ENCODE results near the gene CYP2A7.
"Not testable (repeated sequence)": the region's sequence is repeated elsewhere in the genome, so short reads cannot be mapped to it uniquely, and the experiment has no call there.

Gene CYP2A7

DNA sequence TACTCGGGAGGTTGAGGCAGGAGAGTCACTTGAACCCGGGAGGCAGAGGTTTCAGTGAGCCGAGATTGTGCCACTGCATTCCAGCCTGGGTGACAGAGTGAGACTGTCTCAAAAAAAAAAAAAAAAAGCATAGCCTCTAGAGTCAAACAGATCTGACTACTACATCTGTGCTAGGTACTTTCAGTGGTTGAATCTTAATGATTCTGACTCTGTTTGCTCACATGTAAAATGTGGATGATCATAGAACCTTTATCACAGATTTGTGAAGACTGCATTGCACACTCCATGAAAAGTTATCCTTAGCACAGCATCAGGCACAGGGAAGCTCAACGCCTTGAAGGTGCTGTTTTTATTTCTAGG, 49.6 kb downstream of the CYP2A7 start:
- POLR2A ChIA-PET, result interaction anchor here (0.6 to 2.9 kb wide), 12 partner anchors 10 to 432 kb away, joined by 3 to 14 read pairs (median 4); partner anchors contain the start of genes ACTMAP, HNRNPUL1, RAB4B and SNRPA
- H3K9me3 ChIP-seq (ENCODE audit: control insufficient read depth, insufficient read depth, low read depth, low read length); H3K4me3 ChIP-seq (ENCODE audit: low read depth, low read length); H3K36me3 ChIP-seq (ENCODE audit: control insufficient read depth in 2 of 2, insufficient read depth in 1 of 2, low read length in 2 of 2): not testable (repeated sequence)
- peaks cover 26% of the 10 kb centered on the region for H3K4me1 ChIP-seq (ENCODE audit: control insufficient read depth, insufficient read depth, low read length)
- TF ChIP-seq RBAK (tag by site-specific recombination; IDR thresholded peaks at IDR 0.05), result peak; percentile 10; the same call in 1 of the 2 replicates
- 0 out of 2 replicates have a peak, but pooled peaks have one; percentile 7 for TF ChIP-seq ZNF416 (tag by site-specific recombination; IDR thresholded peaks at IDR 0.05)
- 0 out of 2 replicates have a peak, but pooled peaks have one; percentile 8 for TF ChIP-seq YY2 (tag by site-specific recombination; IDR thresholded peaks at IDR 0.05)
- peak overlapping the region; percentile 84 for H3K27ac ChIP-seq (ENCODE audit: extremely low read depth, low read depth, low read length)
- CTCF ChIA-PET, result interaction anchor here (0.7 to 2.5 kb wide), 6 partner anchors 13 to 232 kb away, joined by 4 to 25 read pairs (median 5); no protein-coding TSS in a partner anchor

DNA sequence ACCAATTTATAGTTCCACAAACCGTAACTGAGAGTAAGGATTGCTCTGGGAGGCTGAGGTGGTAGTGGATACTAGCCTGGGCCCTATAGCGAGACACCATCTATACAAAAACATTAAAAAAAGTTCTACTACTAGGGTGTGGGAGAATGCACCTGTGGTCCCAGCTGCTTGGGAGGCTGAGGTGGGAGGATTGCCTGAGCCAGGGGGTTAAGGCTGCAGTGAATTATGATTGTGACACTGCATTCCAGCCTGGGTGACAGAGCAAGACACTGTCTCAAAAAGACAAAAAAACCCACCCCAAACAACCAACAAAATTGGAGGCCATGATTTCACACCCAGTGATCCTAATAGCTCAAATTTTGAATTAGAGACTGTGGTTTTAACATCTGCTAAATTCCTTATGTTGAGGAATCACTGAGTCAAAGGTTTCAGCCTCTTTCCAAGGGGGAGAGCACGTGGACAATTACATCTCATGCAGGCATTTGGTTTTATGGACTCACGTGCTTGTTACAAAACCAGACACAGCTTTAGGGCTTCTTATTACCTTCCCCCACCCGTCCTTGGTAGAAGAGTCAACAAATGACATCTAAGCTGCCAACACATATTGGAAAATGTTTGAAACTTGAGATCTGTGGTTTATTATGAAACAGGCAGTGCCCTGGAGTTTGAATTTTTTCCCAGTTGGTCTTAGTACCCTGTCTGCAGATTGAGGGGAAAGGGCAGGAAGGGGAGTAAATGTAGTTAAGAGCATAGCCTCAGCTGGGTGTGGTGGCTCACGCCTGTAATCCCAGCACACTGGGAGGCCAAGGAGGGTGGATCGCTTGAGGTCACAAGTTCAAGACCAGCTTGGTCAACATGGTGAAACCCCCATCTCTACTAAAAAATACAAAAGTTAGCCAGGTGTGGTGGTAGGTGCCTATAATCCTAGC, 50.3 kb downstream of the CYP2A7 start:
- no peak overlapping the region for H3K4me3 ChIP-seq (ENCODE audit: low read depth, low read length)
- POLR2A ChIA-PET, result interaction anchor here (0.6 to 2.9 kb wide), 14 partner anchors 9 to 433 kb away, joined by 3 to 14 read pairs (median 4); partner anchors contain the start of genes ACTMAP, HNRNPUL1, RAB4B and SNRPA
- CTCF ChIA-PET, result interaction anchor here (0.6 to 2.5 kb wide), 7 partner anchors 12 to 108 kb away, joined by 3 to 25 read pairs (median 4); no protein-coding TSS in a partner anchor
- TF ChIP-seq, protein P1, sequence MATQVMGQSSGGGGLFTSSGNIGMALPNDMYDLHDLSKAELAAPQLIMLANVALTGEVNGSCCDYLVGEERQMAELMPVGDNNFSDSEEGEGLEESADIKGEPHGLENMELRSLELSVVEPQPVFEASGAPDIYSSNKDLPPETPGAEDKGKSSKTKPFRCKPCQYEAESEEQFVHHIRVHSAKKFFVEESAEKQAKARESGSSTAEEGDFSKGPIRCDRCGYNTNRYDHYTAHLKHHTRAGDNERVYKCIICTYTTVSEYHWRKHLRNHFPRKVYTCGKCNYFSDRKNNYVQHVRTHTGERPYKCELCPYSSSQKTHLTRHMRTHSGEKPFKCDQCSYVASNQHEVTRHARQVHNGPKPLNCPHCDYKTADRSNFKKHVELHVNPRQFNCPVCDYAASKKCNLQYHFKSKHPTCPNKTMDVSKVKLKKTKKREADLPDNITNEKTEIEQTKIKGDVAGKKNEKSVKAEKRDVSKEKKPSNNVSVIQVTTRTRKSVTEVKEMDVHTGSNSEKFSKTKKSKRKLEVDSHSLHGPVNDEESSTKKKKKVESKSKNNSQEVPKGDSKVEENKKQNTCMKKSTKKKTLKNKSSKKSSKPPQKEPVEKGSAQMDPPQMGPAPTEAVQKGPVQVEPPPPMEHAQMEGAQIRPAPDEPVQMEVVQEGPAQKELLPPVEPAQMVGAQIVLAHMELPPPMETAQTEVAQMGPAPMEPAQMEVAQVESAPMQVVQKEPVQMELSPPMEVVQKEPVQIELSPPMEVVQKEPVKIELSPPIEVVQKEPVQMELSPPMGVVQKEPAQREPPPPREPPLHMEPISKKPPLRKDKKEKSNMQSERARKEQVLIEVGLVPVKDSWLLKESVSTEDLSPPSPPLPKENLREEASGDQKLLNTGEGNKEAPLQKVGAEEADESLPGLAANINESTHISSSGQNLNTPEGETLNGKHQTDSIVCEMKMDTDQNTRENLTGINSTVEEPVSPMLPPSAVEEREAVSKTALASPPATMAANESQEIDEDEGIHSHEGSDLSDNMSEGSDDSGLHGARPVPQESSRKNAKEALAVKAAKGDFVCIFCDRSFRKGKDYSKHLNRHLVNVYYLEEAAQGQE (tag by site-specific recombination; IDR thresholded peaks at IDR 0.05), result peak; percentile 60
- TF ChIP-seq KLF1 (tag by site-specific recombination; IDR thresholded peaks at IDR 0.05), result peak; percentile 98
- TF ChIP-seq KLF10 (tag by site-specific recombination; IDR thresholded peaks at IDR 0.05), result peak; percentile 92; the same call in 1 of the 2 replicates
- peak; percentile 98 for TF ChIP-seq FEZF1 (tag by site-specific recombination; IDR thresholded peaks at IDR 0.05)
- peak; percentile 75 for TF ChIP-seq ZNF76 (tag by site-specific recombination; IDR thresholded peaks at IDR 0.05; ENCODE audit: borderline replicate concordance, low read depth)
- 0 out of 2 replicates have a peak, but pooled peaks have one; percentile 23 for TF ChIP-seq ZNF623 (tag by site-specific recombination; IDR thresholded peaks at IDR 0.05)
- TF ChIP-seq BCL11A (tag by site-specific recombination; IDR thresholded peaks at IDR 0.05; ENCODE audit: low read depth), result peak; percentile 98
- TF ChIP-seq ZNF23 (tag by site-specific recombination; IDR thresholded peaks at IDR 0.05; ENCODE audit: borderline replicate concordance), result no peak
- TF ChIP-seq ZNF354C (tag by site-specific recombination; IDR thresholded peaks at IDR 0.05; ENCODE audit: borderline replicate concordance, low read depth), result peak; percentile 69; the same call in 1 of the 2 replicates
- peak; percentile 98 for TF ChIP-seq ZNF501 (tag by site-specific recombination; IDR thresholded peaks at IDR 0.05)
- peak; percentile 95 for TF ChIP-seq SCRT2 (tag by site-specific recombination; IDR thresholded peaks at IDR 0.05)
- TF ChIP-seq ZNF561 (tag by site-specific recombination; IDR thresholded peaks at IDR 0.05; ENCODE audit: borderline replicate concordance), result peak; percentile 98
- peak; percentile 71 for TF ChIP-seq EGR2 (tag by site-specific recombination; IDR thresholded peaks at IDR 0.05; ENCODE audit: low read depth)
- TF ChIP-seq KLF16 (tag by site-specific recombination; IDR thresholded peaks at IDR 0.05), result peak; percentile 54; the same call in 1 of the 2 replicates
- TF ChIP-seq SP7 (tag by site-specific recombination; IDR thresholded peaks at IDR 0.05), result peak; percentile 99
- peak; percentile 68; the same call in 1 of the 2 replicates for TF ChIP-seq ZNF10 (tag by site-specific recombination; IDR thresholded peaks at IDR 0.05)
- no peak for TF ChIP-seq ZNF510 (tag by site-specific recombination; IDR thresholded peaks at IDR 0.05; ENCODE audit: insufficient replicate concordance)
- TF ChIP-seq OVOL3 (tag by site-specific recombination; IDR thresholded peaks at IDR 0.05), result peak; percentile 91
- peak; percentile 92 for TF ChIP-seq GLIS1 (tag by site-specific recombination; IDR thresholded peaks at IDR 0.05)
- TF ChIP-seq, protein P2, sequence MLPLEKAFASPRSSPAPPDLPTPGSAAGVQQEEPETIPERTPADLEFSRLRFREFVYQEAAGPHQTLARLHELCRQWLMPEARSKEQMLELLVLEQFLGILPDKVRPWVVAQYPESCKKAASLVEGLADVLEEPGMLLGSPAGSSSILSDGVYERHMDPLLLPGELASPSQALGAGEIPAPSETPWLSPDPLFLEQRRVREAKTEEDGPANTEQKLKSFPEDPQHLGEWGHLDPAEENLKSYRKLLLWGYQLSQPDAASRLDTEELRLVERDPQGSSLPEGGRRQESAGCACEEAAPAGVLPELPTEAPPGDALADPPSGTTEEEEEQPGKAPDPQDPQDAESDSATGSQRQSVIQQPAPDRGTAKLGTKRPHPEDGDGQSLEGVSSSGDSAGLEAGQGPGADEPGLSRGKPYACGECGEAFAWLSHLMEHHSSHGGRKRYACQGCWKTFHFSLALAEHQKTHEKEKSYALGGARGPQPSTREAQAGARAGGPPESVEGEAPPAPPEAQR (tag by site-specific recombination; IDR thresholded peaks at IDR 0.05), result 0 out of 2 replicates have a peak, but pooled peaks have one; percentile 49
- TF ChIP-seq ZFP3 (tag by site-specific recombination; IDR thresholded peaks at IDR 0.05; ENCODE audit: low read depth), result no peak
- peak; percentile 78 for TF ChIP-seq ZNF335 (tag by site-specific recombination; conservative IDR thresholded peaks at IDR 0.05)
- peak; percentile 81; the same call in 1 of the 2 replicates for TF ChIP-seq SCRT1 (tag by site-specific recombination; IDR thresholded peaks at IDR 0.05; ENCODE audit: borderline replicate concordance)
- no peak for TF ChIP-seq ZNF239 (tag by site-specific recombination; IDR thresholded peaks at IDR 0.05)
- TF ChIP-seq ZNF843 (tag by site-specific recombination; IDR thresholded peaks at IDR 0.05), result peak; percentile 98
- 0 out of 2 replicates have a peak, but pooled peaks have one; percentile 66 for TF ChIP-seq KLF9 (tag by site-specific recombination; IDR thresholded peaks at IDR 0.05; ENCODE audit: low read depth)

More for the DNA sequence above, 50.3 kb downstream of the CYP2A7 start:
- Histone ChIP-seq H3K36me3 (ENCODE audit: control insufficient read depth in 2 of 2, insufficient read depth in 1 of 2, low read length in 2 of 2) (peaks cover 9 to 11% of the 10 kb centered on the region in 2 experiments; a peak in 2 of 3 replicates), H3K9me3 (ENCODE audit: control insufficient read depth, insufficient read depth, low read depth, low read length) (no peaks in the 10 kb centered on the region), H3K27ac (ENCODE audit: extremely low read depth, low read depth, low read length) (peak overlapping the region; percentile 84), H3K4me1 (ENCODE audit: control insufficient read depth, insufficient read depth, low read length) (peaks cover 26% of the 10 kb centered on the region)
